ENCODE measurements around the gene ARHGEF17. TPM values are rescaled to one million over a fixed set of nuclear protein-coding genes. Genes with fewer than 3 reads are reported as not detected.

Gene ARHGEF17
- total RNA-seq, 2 experiments from 2014 or later, result 0.07 to 0.41 TPM

DNA sequence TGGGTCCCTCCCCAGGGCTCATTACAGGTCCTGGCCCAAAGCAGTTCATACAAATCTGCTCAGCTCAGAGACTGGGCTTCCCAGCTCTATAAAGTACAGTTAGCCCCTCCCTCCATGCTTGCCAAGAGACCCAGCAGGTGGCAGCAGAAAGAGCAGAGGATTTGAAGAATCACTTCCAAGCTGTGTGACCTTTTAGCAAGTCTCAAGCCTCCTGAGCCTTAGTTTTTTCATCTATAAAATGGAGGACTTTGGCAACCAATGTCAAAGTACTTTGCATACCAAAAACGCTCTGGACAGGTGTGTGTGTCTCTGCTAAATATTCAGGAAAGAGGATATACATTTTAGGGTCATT lies 94.7 kb downstream of the ARHGEF17 start:
- H3K9me3 Mint-ChIP-seq, result no peaks in the 10 kb centered on the region
- intact Hi-C loops (cut with micrococcal nuclease), result no loop called here
- no peaks in the 10 kb centered on the region for H3K27me3 Mint-ChIP-seq
- DNase-seq (peak; percentile 37), ATAC-seq (peak; percentile 46)
- H3K36me3 Mint-ChIP-seq (ENCODE audit: low read depth), result peaks cover 5% of the 10 kb centered on the region
- ChIA-PET CTCF (interaction anchor here (1.1 to 4.5 kb wide), 6 partner anchors 12 to 260 kb away, joined by 3 to 14 read pairs (median 4); no protein-coding TSS in a partner anchor), POLR2A (interaction anchor here (0.6 kb wide), 1 partner anchor 131 kb away, joined by 3 read pairs; no protein-coding TSS in a partner anchor)
- H3K4me3 Mint-ChIP-seq, result no peak overlapping the region
- TF ChIP-seq, protein P1, sequence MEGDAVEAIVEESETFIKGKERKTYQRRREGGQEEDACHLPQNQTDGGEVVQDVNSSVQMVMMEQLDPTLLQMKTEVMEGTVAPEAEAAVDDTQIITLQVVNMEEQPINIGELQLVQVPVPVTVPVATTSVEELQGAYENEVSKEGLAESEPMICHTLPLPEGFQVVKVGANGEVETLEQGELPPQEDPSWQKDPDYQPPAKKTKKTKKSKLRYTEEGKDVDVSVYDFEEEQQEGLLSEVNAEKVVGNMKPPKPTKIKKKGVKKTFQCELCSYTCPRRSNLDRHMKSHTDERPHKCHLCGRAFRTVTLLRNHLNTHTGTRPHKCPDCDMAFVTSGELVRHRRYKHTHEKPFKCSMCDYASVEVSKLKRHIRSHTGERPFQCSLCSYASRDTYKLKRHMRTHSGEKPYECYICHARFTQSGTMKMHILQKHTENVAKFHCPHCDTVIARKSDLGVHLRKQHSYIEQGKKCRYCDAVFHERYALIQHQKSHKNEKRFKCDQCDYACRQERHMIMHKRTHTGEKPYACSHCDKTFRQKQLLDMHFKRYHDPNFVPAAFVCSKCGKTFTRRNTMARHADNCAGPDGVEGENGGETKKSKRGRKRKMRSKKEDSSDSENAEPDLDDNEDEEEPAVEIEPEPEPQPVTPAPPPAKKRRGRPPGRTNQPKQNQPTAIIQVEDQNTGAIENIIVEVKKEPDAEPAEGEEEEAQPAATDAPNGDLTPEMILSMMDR (IDR thresholded peaks at IDR 0.05), result no peak
- no peaks in the 10 kb centered on the region for H3K4me1 Mint-ChIP-seq (ENCODE audit: low read depth)
- no peak overlapping the region for H3K27ac Mint-ChIP-seq

DNA sequence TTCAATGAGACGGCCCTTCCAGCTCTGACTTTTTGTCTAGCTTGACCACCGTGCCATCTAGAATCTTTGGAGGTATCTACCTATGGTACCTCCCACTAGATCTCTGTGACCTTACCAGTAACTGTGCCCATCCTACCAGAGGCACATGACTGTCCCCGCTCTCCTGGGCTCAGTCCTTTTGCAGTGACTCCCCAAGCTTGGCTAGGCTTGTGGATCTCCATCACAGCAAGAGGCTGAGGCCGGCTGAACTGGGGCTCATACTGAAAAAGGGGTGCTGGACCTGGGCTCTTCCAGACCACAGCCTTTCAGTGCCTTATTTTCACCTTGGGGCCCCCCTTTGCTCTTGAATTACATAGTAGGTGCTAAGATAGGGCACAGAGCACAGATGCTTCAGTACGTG lies 95.5 kb downstream of the ARHGEF17 start:
- no peak overlapping the region for H3K4me3 Mint-ChIP-seq
- H3K9me3 Mint-ChIP-seq, result no peaks in the 10 kb centered on the region
- DNase-seq (no peak), ATAC-seq (no peak)
- ChIA-PET POLR2A (no interaction called here), CTCF (interaction anchor here (1.2 to 1.5 kb wide), 3 partner anchors 12 to 52 kb away, joined by 3 to 7 read pairs (median 5); no protein-coding TSS in a partner anchor)
- H3K4me1 Mint-ChIP-seq (ENCODE audit: low read depth), result no peaks in the 10 kb centered on the region
- H3K27me3 Mint-ChIP-seq, result no peaks in the 10 kb centered on the region
- TF ChIP-seq, protein P1 (IDR thresholded peaks at IDR 0.05), result no peak
- no peak overlapping the region for H3K27ac Mint-ChIP-seq
- H3K36me3 Mint-ChIP-seq (ENCODE audit: low read depth), result peaks cover 3% of the 10 kb centered on the region
- intact Hi-C loops (cut with micrococcal nuclease), result no loop called here

DNA sequence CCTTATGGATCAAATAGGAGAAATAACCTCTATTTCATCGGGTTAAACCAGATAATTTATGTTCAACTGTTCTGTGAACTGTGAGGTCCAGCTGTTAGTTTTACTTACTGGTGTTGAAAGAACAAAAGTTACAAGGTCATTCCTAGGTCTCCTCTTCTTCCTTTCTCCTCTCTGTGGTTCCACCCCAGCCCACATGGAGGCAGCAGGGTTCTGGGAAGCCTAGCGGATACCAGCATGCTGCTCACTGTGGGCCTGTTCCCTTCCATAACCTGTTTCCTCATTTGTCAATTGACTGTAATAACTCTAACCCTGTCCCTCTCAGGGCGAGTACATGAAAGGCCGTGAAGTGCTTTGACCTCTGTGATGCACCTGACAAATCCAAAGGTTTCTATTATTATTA lies 96.0 kb downstream of the ARHGEF17 start:
- Mint-ChIP-seq H3K36me3 (ENCODE audit: low read depth) (peaks cover 7% of the 10 kb centered on the region), H3K9me3 (no peaks in the 10 kb centered on the region), H3K27ac (no peak overlapping the region), H3K27me3 (no peaks in the 10 kb centered on the region), H3K4me3 (no peak overlapping the region), H3K4me1 (ENCODE audit: low read depth) (no peaks in the 10 kb centered on the region)
- no peak for ATAC-seq
- intact Hi-C loops (cut with micrococcal nuclease), result no loop called here
- ChIA-PET CTCF (interaction anchor here (1.2 kb wide), 1 partner anchor 31 kb away, joined by 3 read pairs; no protein-coding TSS in a partner anchor), POLR2A (no interaction called here)
- DNase-seq, result no peak
- TF ChIP-seq, protein P1 (IDR thresholded peaks at IDR 0.05), result no peak

DNA sequence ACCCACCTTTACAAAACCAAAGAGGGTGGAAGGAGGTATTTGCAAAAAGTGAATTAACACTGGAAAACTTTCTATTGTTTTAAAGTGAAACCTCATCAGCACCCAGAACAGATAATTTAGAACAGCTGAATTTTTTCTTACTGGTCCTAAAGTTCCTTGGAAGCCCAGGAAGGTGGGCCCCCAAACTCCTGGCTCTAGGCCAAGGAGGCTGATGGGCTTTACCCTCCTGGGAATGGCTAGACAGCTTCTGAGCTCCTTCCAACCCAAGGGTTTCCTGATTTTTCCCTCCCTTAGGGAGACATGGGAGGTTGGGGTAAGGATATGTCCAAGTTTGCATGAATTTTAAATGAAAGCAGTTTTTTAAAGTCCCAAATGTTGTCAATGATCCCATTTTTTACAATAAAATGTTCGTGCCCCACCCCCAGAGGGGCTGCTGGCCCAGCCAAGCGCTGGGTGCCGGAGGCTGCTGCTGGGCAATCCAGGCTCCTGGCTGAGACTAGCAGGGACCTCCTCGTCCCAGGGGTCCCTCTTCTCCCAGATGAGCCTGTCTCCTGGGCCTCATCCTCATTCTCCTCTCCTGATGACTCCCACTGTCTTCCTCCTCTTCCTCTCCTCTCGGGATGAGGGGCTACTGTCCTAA lies 96.5 kb downstream of the ARHGEF17 start:
- POLR2A ChIA-PET, result no interaction called here
- CTCF ChIA-PET, result no interaction called here
- Mint-ChIP-seq H3K36me3 (ENCODE audit: low read depth) (peaks cover 4% of the 10 kb centered on the region), H3K27ac (no peak overlapping the region), H3K27me3 (no peaks in the 10 kb centered on the region), H3K4me1 (ENCODE audit: low read depth) (no peaks in the 10 kb centered on the region), H3K4me3 (no peak overlapping the region), H3K9me3 (no peaks in the 10 kb centered on the region)
- TF ChIP-seq, protein P1 (IDR thresholded peaks at IDR 0.05), result no peak
- DNase-seq (no peak), ATAC-seq (no peak)
- intact Hi-C loops (cut with micrococcal nuclease), result no loop called here

DNA sequence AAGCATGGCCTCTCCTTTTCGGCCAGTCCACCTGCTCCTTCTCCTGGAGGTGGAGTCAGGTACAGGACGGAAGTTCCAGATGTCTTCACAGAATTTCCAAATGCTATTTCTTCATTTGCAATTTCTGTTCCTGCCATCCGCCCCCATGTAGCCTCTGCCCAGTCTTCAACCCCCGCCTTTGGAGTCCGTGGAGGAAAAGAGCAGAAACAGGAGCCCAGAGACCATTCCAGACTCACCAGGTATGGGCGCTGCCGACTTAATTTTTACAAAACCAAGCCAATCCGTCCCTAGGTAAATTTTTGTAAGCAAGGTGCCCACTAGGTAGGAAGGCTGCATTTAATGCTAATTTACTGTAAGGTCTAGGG lies 97.1 kb downstream of the ARHGEF17 start:
- Mint-ChIP-seq H3K9me3 (no peaks in the 10 kb centered on the region), H3K4me3 (no peak overlapping the region), H3K4me1 (ENCODE audit: low read depth) (no peaks in the 10 kb centered on the region), H3K27me3 (no peaks in the 10 kb centered on the region), H3K36me3 (ENCODE audit: low read depth) (peaks cover 4% of the 10 kb centered on the region), H3K27ac (no peak overlapping the region)
- CTCF ChIA-PET, result interaction anchor here (2.1 to 4.4 kb wide), 2 partner anchors 54 to 98 kb away, joined by 7 to 12 read pairs; no protein-coding TSS in a partner anchor
- DNase-seq, result no peak
- intact Hi-C loops (cut with micrococcal nuclease), result no loop called here
- no peak for ATAC-seq
- POLR2A ChIA-PET, result interaction anchor here (0.8 kb wide), 1 partner anchor 38 kb away, joined by 3 read pairs; no protein-coding TSS in a partner anchor
- TF ChIP-seq, protein P1 (IDR thresholded peaks at IDR 0.05), result no peak
